HEK293T (cell line): Measurements from ENCODE around the gene FSTL4.
A peak's percentile ranks its signal among the peaks of the same experiment; 100 is the strongest.

Experiments used
- CTCF ChIA-PET: fragments of 350-600 bp; formaldehyde crosslinking; extraction: SDS; loops from one replicate; lab custom pipeline; 2021; ENCODE audit warnings: antibody characterized with exemption, inconsistent platforms; lab: Yijun Ruan, JAX
- POLR2A ChIA-PET: fragments of 350-600 bp; formaldehyde crosslinking; extraction: SDS; loops from one replicate; lab custom pipeline; 2020; ENCODE audit warnings: antibody characterized with exemption, inconsistent platforms; lab: Yijun Ruan, JAX
- DNase-seq: peaks from one replicate; pipeline ENCODE4 v3.0.0; 2012; ENCODE audit warnings: mixed read lengths; ENCODE audit errors: extremely low spot score
- ARNT ChIP-seq: fragments of 450-650 bp; IDR thresholded peaks from 2 replicates; pipeline ENCODE4 v1.6.1; 2017; ENCODE audit warnings: mild to moderate bottlenecking
- BHLHE40 ChIP-seq: fragments of 450-650 bp; IDR thresholded peaks from 2 replicates; pipeline ENCODE4 v1.6.1; 2016; ENCODE audit warnings: mild to moderate bottlenecking, moderate library complexity, borderline replicate concordance
- CTBP1 ChIP-seq: fragments of 450-650 bp; IDR thresholded peaks from 2 replicates; pipeline ENCODE4 v1.6.1; 2016; ENCODE audit warnings: borderline replicate concordance
- ELF4 ChIP-seq: fragments of 450-650 bp; IDR thresholded peaks from 2 replicates; pipeline ENCODE4 v1.6.1; 2017; ENCODE audit warnings: antibody characterized with exemption
- FOXA1 ChIP-seq: fragments of 450-650 bp; IDR thresholded peaks from 2 replicates; pipeline ENCODE4 v1.6.1; 2016; ENCODE audit warnings: mild to moderate bottlenecking
- FOXK2 ChIP-seq: fragments of 450-650 bp; IDR thresholded peaks from 2 replicates; pipeline ENCODE4 v1.6.1; 2016; ENCODE audit warnings: mild to moderate bottlenecking
- FOXM1 ChIP-seq: fragments of 450-650 bp; IDR thresholded peaks from 2 replicates; pipeline ENCODE4 v1.6.1; 2017; ENCODE audit warnings: mild to moderate bottlenecking, borderline replicate concordance
- HDGF ChIP-seq: fragments of 450-650 bp; IDR thresholded peaks from 2 replicates; pipeline ENCODE4 v1.6.1; 2017; ENCODE audit warnings: antibody characterized with exemption, borderline replicate concordance
- L3MBTL2 ChIP-seq: fragments of 450-650 bp; conservative IDR thresholded peaks from 2 replicates; pipeline ENCODE4 v1.6.1; 2016; ENCODE audit warnings: mild to moderate bottlenecking
- LEF1 ChIP-seq: fragments of 450-650 bp; IDR thresholded peaks from 2 replicates; pipeline ENCODE4 v1.6.1; 2017; ENCODE audit warnings: mild to moderate bottlenecking, borderline replicate concordance
- NFRKB ChIP-seq: fragments of 450-650 bp; IDR thresholded peaks from 2 replicates; pipeline ENCODE4 v1.6.1; 2016; ENCODE audit warnings: mild to moderate bottlenecking, moderate library complexity
- SP1 ChIP-seq: fragments of 450-650 bp; IDR thresholded peaks from 2 replicates; pipeline ENCODE4 v1.6.1; 2017
- SUZ12 ChIP-seq: fragments of 450-650 bp; IDR thresholded peaks from 2 replicates; pipeline ENCODE4 v1.6.1; 2016; ENCODE audit warnings: mild to moderate bottlenecking
- TARDBP ChIP-seq: fragments of 450-650 bp; IDR thresholded peaks from 2 replicates; pipeline ENCODE4 v1.6.1; 2016
- ZNF384 ChIP-seq: fragments of 450-650 bp; IDR thresholded peaks from 2 replicates; pipeline ENCODE4 v1.6.1; 2016
- TF ChIP-seq, protein P1 (sequence below): fragments of 450-650 bp; IDR thresholded peaks from 2 replicates; pipeline ENCODE4 v1.6.1; 2016

Gene FSTL4

DNA sequence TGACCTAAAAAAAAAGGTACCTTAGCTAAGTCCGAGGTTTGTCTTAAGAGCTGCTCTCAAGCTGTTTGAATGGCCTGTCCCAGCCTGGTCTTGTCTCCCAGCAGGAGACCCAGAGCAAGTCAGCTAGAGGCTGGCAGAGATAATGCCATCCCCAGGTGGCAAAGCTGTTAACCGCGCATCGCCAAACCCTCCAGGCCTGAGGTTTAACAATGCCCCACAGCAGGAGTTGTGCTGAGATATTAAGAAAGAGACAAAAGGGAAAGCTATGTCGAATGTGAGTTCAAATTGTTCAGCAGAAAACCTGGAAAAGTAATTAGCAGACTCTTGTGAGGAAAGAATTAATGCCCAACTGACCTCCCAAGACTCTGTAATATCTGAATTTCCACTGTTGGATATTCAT lies 187.1 kb downstream of the FSTL4 start:
- ChIA-PET CTCF (interaction anchor here (0.7 to 3.0 kb wide), 3 partner anchors 15 to 381 kb away, joined by 3 to 24 read pairs (median 4); no protein-coding TSS in a partner anchor), POLR2A (no interaction called here)
- DNase-seq, result no peak
- TF ChIP-seq TARDBP (no peak), ARNT (no peak), HDGF (no peak), LEF1 (no peak), CTBP1 (no peak), BHLHE40 (no peak), NFRKB (no peak), FOXK2 (no peak), ZNF384 (no peak), FOXM1 (no peak), SP1 (no peak)

DNA sequence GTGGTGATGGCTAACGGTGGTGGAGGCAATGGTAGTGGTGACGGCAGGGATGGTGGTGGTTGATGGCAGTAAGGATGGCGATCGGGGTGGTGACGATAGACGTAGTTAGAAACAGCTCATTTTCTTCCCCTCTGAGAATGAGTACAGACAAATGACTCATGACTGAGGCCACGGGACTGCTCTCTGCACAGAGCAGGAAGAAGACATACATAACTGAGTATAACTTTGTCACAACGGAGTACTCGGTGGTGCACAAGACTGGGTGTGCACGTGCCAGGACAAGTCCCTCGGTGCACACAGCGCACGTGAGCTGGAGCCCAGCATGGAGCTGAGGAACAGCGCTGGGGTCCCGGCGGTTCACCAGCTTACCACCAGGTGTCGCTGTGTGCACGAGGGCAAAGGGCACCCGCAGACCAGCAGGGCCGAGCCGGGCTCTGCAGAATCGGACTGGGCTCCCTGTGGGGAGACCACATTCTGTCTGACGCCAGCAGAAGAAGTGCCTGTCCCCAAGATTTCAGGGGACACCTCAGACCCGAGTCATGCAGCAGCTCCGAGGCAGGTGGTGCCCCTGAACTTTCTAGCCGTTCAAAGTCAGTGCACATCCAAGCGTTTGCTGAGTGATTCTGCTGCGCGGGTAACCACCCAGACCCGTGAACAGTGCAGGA lies 188.6 kb downstream of the FSTL4 start:
- no peak for TF ChIP-seq ZNF384
- peak; percentile 18; the same call in 1 of the 2 replicates for TF ChIP-seq BHLHE40
- TF ChIP-seq L3MBTL2, result peak; percentile 90
- CTCF ChIA-PET, result interaction anchor here (0.7 to 3.0 kb wide), 33 partner anchors 10 to 521 kb away, joined by 3 to 25 read pairs (median 4); partner anchors contain the start of gene FSTL4
- POLR2A ChIA-PET, result no interaction called here
- peak; percentile 83 for DNase-seq

DNA sequence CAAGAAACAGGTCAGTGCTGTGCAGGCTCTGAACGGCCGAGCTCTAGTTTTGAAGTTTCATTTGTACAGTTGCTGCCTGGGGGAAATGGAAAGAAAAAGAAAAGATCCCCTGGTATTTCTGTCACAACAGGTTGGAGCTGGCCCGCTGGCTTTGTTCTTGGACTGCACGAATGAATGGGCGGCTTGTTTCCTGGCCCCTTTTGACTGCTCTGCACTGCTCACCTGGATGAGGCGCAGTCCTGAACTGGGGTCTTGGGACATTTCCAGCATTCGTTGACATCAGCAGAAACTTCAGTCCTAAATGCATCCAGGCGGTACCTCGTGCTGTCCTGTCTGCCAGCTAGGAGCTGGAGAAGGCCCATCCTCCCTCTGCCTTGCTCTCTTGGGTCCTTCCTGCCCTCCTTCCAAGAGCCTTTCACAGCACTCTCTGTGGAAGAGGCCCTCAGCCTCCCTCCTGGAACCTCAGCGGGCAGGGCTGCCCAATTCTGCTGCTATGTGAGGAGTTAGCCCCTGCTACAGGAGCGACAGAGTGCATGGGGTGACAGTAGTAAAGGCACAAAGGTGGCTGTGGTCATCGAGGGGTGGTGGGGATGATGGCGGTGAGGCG lies 189.2 kb downstream of the FSTL4 start:
- DNase-seq, result no peak
- POLR2A ChIA-PET, result no interaction called here
- TF ChIP-seq TARDBP, result no peak
- TF ChIP-seq SP1, result no peak
- TF ChIP-seq FOXK2, result no peak
- TF ChIP-seq FOXM1, result no peak
- TF ChIP-seq ZNF384, result no peak
- TF ChIP-seq ARNT, result no peak
- CTCF ChIA-PET, result interaction anchor here (0.7 to 3.0 kb wide), 32 partner anchors 9 to 522 kb away, joined by 3 to 25 read pairs (median 4); partner anchors contain the start of gene FSTL4

DNA sequence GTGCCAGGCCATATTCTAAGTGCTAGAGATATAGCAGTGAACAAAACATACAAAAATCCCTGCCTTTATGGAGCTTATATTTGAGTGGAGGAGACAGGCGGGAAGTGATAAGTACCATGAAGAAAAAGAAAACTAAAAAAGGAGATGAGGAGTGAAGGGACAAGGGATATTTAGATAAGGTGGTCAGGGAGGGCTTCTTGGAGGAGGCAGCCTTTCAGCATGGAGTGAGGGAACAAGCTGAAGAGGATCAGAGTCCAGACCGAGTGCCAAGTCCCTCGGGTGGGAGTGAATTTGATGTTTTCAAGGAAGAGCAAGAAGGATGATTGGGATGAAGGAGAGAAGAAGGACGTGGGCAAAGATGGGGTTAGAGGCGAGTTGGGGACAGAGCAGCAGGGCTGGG lies 190.5 kb downstream of the FSTL4 start:
- TF ChIP-seq CTBP1 (no peak), ZNF384 (no peak), L3MBTL2 (no peak), ARNT (no peak), TARDBP (no peak), SUZ12 (no peak), NFRKB (no peak), LEF1 (no peak)
- TF ChIP-seq, protein P1, sequence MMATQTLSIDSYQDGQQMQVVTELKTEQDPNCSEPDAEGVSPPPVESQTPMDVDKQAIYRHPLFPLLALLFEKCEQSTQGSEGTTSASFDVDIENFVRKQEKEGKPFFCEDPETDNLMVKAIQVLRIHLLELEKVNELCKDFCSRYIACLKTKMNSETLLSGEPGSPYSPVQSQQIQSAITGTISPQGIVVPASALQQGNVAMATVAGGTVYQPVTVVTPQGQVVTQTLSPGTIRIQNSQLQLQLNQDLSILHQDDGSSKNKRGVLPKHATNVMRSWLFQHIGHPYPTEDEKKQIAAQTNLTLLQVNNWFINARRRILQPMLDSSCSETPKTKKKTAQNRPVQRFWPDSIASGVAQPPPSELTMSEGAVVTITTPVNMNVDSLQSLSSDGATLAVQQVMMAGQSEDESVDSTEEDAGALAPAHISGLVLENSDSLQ, result no peak
- CTCF ChIA-PET, result interaction anchor here (0.6 to 1.7 kb wide), 14 partner anchors 8 to 545 kb away, joined by 3 to 8 read pairs (median 3); no protein-coding TSS in a partner anchor
- DNase-seq, result no peak
- POLR2A ChIA-PET, result no interaction called here

DNA sequence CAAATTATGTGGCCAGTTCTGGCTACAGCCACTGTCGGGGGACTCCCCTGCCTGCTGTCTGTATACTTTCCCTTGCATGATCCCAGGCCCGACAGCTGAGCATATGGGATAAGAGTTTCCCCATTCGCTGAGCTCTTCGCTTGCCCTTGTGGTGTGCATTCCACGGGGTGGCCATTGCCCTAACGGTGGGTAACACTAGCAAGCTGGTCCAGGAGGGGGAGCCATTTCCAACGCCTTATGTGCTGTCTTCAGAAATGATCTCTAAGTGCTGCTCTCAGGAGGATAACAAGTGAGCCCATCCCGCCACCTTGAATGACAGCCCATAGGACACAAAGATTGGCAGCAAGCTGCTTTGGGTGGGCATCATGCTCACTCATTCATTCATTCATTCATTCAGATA lies 190.9 kb downstream of the FSTL4 start:
- peak; percentile 58 for DNase-seq
- CTCF ChIA-PET, result interaction anchor here (0.5 to 1.7 kb wide), 20 partner anchors 8 to 545 kb away, joined by 3 to 8 read pairs (median 3); no protein-coding TSS in a partner anchor

DNA sequence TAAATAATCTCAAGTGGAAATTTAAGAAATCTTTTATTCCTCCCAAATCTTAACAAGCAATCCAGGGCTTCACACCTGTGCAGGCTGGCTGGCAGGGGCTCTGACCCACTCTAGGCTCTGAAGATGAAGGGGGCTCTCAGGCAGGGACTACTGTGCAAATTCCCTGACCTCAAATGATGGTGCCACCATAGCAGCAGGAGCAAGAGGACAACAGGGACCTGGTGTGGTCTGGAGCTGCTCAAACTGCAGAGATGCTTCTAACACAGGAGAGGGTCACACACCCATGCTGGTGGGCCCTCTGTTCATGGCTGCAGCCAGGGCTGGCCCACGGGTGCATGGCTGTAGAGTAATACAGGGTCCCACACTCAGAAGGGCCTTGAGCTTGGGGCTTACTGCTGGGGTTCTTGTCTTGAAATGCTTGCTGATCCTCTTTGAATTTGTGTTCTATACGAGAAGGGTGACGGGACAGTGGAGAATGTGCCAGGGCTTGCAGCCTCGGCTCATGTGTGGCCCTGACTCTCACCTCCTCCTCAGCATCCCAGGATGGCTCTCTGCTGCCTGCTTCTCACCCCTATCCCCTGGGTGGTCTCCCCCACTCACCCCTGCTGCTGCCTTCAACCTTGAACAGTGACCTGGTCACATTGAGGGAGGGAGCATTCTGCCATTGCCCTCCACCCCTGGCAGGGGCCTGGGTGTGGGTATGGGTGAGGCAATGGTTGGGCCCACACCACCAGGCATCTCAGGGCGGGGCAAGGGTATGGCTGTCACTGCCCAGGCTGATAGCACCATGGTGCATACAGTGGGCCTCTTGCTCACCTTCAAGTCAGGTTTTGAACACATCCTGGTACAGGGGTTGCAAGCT lies 191.7 kb downstream of the FSTL4 start:
- TF ChIP-seq BHLHE40 (no peak), ARNT (no peak), FOXA1 (no peak), HDGF (no peak), ZNF384 (no peak), SUZ12 (no peak), NFRKB (no peak), CTBP1 (no peak), L3MBTL2 (no peak), FOXK2 (no peak), TARDBP (no peak), FOXM1 (no peak), LEF1 (no peak), ELF4 (no peak), SP1 (no peak)
- TF ChIP-seq, protein P1, result no peak
- DNase-seq, result no peak
- ChIA-PET POLR2A (no interaction called here), CTCF (interaction anchor here (0.5 to 1.7 kb wide), 17 partner anchors 9 to 546 kb away, joined by 3 to 8 read pairs (median 3); no protein-coding TSS in a partner anchor)

More for the DNA sequence above, 190.9 kb downstream of the FSTL4 start:
- TF ChIP-seq, protein P1, result 0 out of 2 replicates have a peak, but pooled peaks have one; percentile 10
- TF ChIP-seq ELF4 (no peak), ZNF384 (no peak), NFRKB (no peak), TARDBP (no peak), SP1 (no peak), BHLHE40 (no peak)
- POLR2A ChIA-PET, result no interaction called here
